SH-SY5Y (cell line): ENCODE measurements around the gene CARD14.

Experiments used
- GATA2 ChIP-seq: IDR thresholded peaks from 2 replicates; pipeline ENCODE4 v1.6.1; 2011; ENCODE audit warnings: mild to moderate bottlenecking, low read depth, low read length
- GATA3 ChIP-seq: IDR thresholded peaks from 2 replicates; pipeline ENCODE4 v1.6.1; 2011; ENCODE audit warnings: low read depth, mild to moderate bottlenecking, low read length, moderate library complexity

GRCh38 chr17:80182118-80182844 is 12.5 kb downstream of the CARD14 start:
- TF ChIP-seq GATA3 = no peak
- TF ChIP-seq GATA2 = no peak
